GM13976 (cell line): ENCODE data around the gene LRMDA.

ENCODE experiments used
- DNase-seq: peaks from one replicate; pipeline ENCODE4 v3.0.0; 2012; ENCODE audit warnings: low spot score
- CTCF ChIP-seq: IDR thresholded peaks from 2 replicates; pipeline ENCODE4 v1.5.1; 2012; ENCODE audit warnings: borderline replicate concordance, mild to moderate bottlenecking; ENCODE audit not compliant: insufficient read depth; ENCODE audit errors: extremely low read depth, missing control alignments, control extremely low read depth
- in situ Hi-C: fragments of 300-500 bp; cut with MboI; formaldehyde crosslinking; loops from one replicate; pipeline ENCODE4 v1.12.0; 2022; ENCODE audit warnings: low sequenced_read_pairs, mixed read lengths, inconsistent platforms; ENCODE audit not compliant: unreplicated experiment

The LRMDA gene

GRCh38 chr10:75528392-75528791 lies 97.0 kb downstream of the LRMDA start:
- in situ Hi-C loops: no loop called here
- TF ChIP-seq CTCF: no peak
- no peak for DNase-seq

GRCh38 chr10:75530299-75530698 lies 98.9 kb downstream of the LRMDA start:
- TF ChIP-seq CTCF: no peak
- in situ Hi-C loops: no loop called here
- no peak for DNase-seq

GRCh38 chr10:75531571-75532031 lies 100.2 kb downstream of the LRMDA start:
- in situ Hi-C loops: no loop called here
- no peak for DNase-seq
- TF ChIP-seq CTCF: no peak

GRCh38 chr10:75532253-75532924 lies 101.0 kb downstream of the LRMDA start:
- TF ChIP-seq CTCF: no peak

GRCh38 chr10:75538144-75538543 lies 106.7 kb downstream of the LRMDA start:
- TF ChIP-seq CTCF: no peak
- in situ Hi-C loops: no loop called here
- no peak for DNase-seq

More at GRCh38 chr10:75532253-75532924, 101.0 kb downstream of the LRMDA start:
- DNase-seq: no peak
- in situ Hi-C loops: no loop called here

GRCh38 chr10:75538765-75539164 lies 107.3 kb downstream of the LRMDA start:
- TF ChIP-seq CTCF: no peak
- in situ Hi-C loops: no loop called here
- DNase-seq: no peak

GRCh38 chr10:75540357-75540966 lies 109.0 kb downstream of the LRMDA start:
- DNase-seq: no peak
- no peak for TF ChIP-seq CTCF
- in situ Hi-C loops: no loop called here
